HepG2 (cell line): Measurements from ENCODE around the gene CCDC28A. TPM values are rescaled to one million over a fixed set of nuclear protein-coding genes. Genes with fewer than 3 reads are reported as not detected.
A peak's percentile ranks its signal among the peaks of the same experiment; 100 is the strongest.

Source experiments
- BCL6 ChIP-seq: IDR thresholded peaks from 2 replicates; pipeline ENCODE4 v1.6.1; 2016; ENCODE audit warnings: missing genetic modification reagents, missing compliant biosample characterization
- CBFB ChIP-seq: sonication (generic); formaldehyde crosslinking; IDR thresholded peaks from 2 replicates; pipeline ENCODE4 v1.4.0; 2020; ENCODE audit warnings: missing genetic modification reagents
- CEBPB ChIP-seq: IDR thresholded peaks from 2 replicates; pipeline ENCODE4 v1.6.1; 2011; ENCODE audit warnings: low read depth, low read length, improper control_type of control experiment, borderline replicate concordance
- EEA1 ChIP-seq: sonication (generic); formaldehyde crosslinking; IDR thresholded peaks from 2 replicates; pipeline ENCODE4 v1.5.1; 2020; ENCODE audit warnings: mild to moderate bottlenecking, missing genetic modification reagents, borderline replicate concordance
- HNF4A ChIP-seq: sonication (generic); formaldehyde crosslinking; IDR thresholded peaks from 2 replicates; pipeline ENCODE4 v1.4.0; 2020; ENCODE audit warnings: missing genetic modification reagents
- ISX ChIP-seq: sonication (generic); formaldehyde crosslinking; conservative IDR thresholded peaks from 2 replicates; pipeline ENCODE4 v1.5.0; 2020; ENCODE audit warnings: missing genetic modification reagents
- NFRKB ChIP-seq: fragments of 450-650 bp; IDR thresholded peaks from 2 replicates; pipeline ENCODE4 v1.6.1; 2017
- PHF21A ChIP-seq: sonication (generic); formaldehyde crosslinking; IDR thresholded peaks from 2 replicates; pipeline ENCODE4 v1.5.0; 2020; ENCODE audit warnings: mild to moderate bottlenecking, missing genetic modification reagents
- PRMT3 ChIP-seq: sonication (generic); formaldehyde crosslinking; IDR thresholded peaks from 2 replicates; pipeline ENCODE4 v1.8.1; 2022; ENCODE audit warnings: low read depth, mild to moderate bottlenecking, moderate library complexity, missing genetic modification reagents, borderline replicate concordance
- SRSF1 ChIP-seq: fragments of 200-400 bp; formaldehyde crosslinking; optimal IDR thresholded peaks from 2 replicates; pipeline ENCODE3; 2017; ENCODE audit warnings: mild to moderate bottlenecking, low read depth, low read length, moderate library complexity
- SRY ChIP-seq: sonication (generic); formaldehyde crosslinking; IDR thresholded peaks from 2 replicates; pipeline ENCODE4 v1.8.0; 2022; ENCODE audit warnings: mild to moderate bottlenecking, missing genetic modification reagents
- TBX2 ChIP-seq: sonication (generic); formaldehyde crosslinking; IDR thresholded peaks from 2 replicates; pipeline ENCODE4 v1.5.0; 2020; ENCODE audit warnings: missing genetic modification reagents, mild to moderate bottlenecking, borderline replicate concordance
- TEAD3 ChIP-seq: optimal IDR thresholded peaks from 2 replicates; pipeline ENCODE3; 2016; ENCODE audit warnings: borderline replicate concordance
- ZMYM4 ChIP-seq: sonication (generic); formaldehyde crosslinking; IDR thresholded peaks from 2 replicates; pipeline ENCODE4 v1.8.1; 2023; ENCODE audit warnings: mild to moderate bottlenecking, missing genetic modification reagents
- ZNF33A ChIP-seq: sonication (generic); formaldehyde crosslinking; IDR thresholded peaks from 2 replicates; pipeline ENCODE4 v1.5.1; 2020; ENCODE audit warnings: missing genetic modification reagents, mild to moderate bottlenecking, moderate library complexity, borderline replicate concordance
- ZNF572 ChIP-seq: sonication (generic); formaldehyde crosslinking; IDR thresholded peaks from 2 replicates; pipeline ENCODE4 v1.5.1; 2020; ENCODE audit warnings: mild to moderate bottlenecking, missing genetic modification reagents
- ZNF660 ChIP-seq: sonication (generic); formaldehyde crosslinking; IDR thresholded peaks from 2 replicates; pipeline ENCODE4 v1.5.1; 2020; ENCODE audit warnings: mild to moderate bottlenecking, low read depth, missing genetic modification reagents, borderline replicate concordance
- ZNF672 ChIP-seq: sonication (generic); formaldehyde crosslinking; IDR thresholded peaks from 2 replicates; pipeline ENCODE4 v1.8.1; 2022; ENCODE audit warnings: missing genetic modification reagents
- polyA plus RNA-seq, 8 experiments: library from polyadenylated mRNA; depleted of rRNA in 3 of 8; stranded (reverse) in 7 of 8; unstranded in 1 of 8; fragments of >200 nt; fragmentation: Illumina TruSeq in 4 of 8; extraction: Trizol in 4 of 8; gene quantifications; 2 replicates each; pipeline versions ENCODE4 v1.2.1 to v1.2.3, GENCODE V29; 2011 to 2016; ENCODE audit warnings: low read depth in 4 of 8, missing spikeins in 1 of 8, mixed read lengths in 1 of 8; ENCODE audit not compliant: insufficient read depth in 1 of 8
- total RNA-seq, 5 experiments: library from RNA; depleted of rRNA; stranded (reverse); fragments of >200 nt; fragmentation: Illumina TruSeq; extraction: Trizol; gene quantifications; 2 replicates each; pipeline ENCODE4 v1.2.3, GENCODE V29; 2016; ENCODE audit warnings: low read depth in 1 of 5
- TF ChIP-seq, protein P1 (sequence below): sonication (generic); formaldehyde crosslinking; IDR thresholded peaks from 2 replicates; pipeline ENCODE4 v1.8.0; 2022; ENCODE audit warnings: missing genetic modification reagents, mild to moderate bottlenecking, inconsistent platforms, borderline replicate concordance
- TF ChIP-seq, protein P2 (sequence below): sonication (generic); formaldehyde crosslinking; IDR thresholded peaks from 2 replicates; pipeline ENCODE4 v1.8.1; 2022; ENCODE audit warnings: low read depth, mild to moderate bottlenecking, missing genetic modification reagents
- TF ChIP-seq, protein P3 (sequence below): sonication (generic); formaldehyde crosslinking; IDR thresholded peaks from 2 replicates; pipeline ENCODE4 v1.8.1; 2023; ENCODE audit warnings: missing genetic modification reagents, mild to moderate bottlenecking, borderline replicate concordance
- TF ChIP-seq, protein P4 (sequence below): sonication (generic); formaldehyde crosslinking; IDR thresholded peaks from 2 replicates; pipeline ENCODE4 v1.5.1; 2020; ENCODE audit warnings: missing genetic modification reagents, mild to moderate bottlenecking, borderline replicate concordance
- TF ChIP-seq, protein P5 (sequence below): sonication (generic); formaldehyde crosslinking; IDR thresholded peaks from 2 replicates; pipeline ENCODE4 v1.5.0; 2020; ENCODE audit warnings: mild to moderate bottlenecking, missing genetic modification reagents

CCDC28A gene
- total and polyA plus RNA-seq, 2 of the 13 experiments (the other 11 are each of a cell fraction or from before 2014, with no cell fraction given): 15.8 TPM

DNA sequence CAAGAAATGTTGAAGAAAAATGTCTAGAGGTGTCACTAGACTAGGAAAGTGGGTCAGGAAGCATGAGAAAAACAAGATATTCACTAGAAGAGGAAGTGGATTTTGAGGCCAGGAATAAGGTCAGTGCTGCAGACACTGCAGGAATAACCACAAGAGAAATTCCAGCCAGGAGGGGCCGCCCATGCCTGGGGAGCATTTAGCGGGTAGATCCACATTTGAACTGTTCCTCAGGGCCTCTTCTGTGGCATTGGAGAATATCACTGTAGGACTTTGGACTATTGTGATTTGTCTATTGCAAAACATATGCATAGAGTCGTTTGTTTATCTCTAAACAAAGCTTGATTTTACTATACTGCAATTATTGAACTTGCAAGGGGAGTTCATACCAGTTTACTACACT, 49.6 kb upstream of the CCDC28A start (continued):
- TF ChIP-seq, protein P1, sequence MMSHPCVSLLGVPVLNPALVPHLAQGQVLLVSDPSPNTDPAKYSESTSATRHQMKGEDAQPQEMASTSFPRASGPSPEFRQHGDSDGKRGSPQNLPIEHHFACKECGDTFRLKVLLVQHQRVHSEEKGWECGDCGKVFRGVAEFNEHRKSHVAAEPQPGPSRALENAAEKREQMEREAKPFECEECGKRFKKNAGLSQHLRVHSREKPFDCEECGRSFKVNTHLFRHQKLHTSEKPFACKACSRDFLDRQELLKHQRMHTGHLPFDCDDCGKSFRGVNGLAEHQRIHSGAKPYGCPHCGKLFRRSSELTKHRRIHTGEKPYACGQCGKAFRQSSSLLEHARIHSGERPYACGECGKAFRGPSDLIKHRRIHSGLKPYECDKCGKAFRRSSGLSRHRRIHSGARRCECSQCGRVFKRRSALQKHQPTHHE (CRISPR knock-in tag): no peak
- TF ChIP-seq ZMYM4 (CRISPR knock-in tag): no peak
- no peak for TF ChIP-seq ZNF33A (CRISPR knock-in tag)
- no peak for TF ChIP-seq ISX (CRISPR knock-in tag)
- TF ChIP-seq, protein P2, sequence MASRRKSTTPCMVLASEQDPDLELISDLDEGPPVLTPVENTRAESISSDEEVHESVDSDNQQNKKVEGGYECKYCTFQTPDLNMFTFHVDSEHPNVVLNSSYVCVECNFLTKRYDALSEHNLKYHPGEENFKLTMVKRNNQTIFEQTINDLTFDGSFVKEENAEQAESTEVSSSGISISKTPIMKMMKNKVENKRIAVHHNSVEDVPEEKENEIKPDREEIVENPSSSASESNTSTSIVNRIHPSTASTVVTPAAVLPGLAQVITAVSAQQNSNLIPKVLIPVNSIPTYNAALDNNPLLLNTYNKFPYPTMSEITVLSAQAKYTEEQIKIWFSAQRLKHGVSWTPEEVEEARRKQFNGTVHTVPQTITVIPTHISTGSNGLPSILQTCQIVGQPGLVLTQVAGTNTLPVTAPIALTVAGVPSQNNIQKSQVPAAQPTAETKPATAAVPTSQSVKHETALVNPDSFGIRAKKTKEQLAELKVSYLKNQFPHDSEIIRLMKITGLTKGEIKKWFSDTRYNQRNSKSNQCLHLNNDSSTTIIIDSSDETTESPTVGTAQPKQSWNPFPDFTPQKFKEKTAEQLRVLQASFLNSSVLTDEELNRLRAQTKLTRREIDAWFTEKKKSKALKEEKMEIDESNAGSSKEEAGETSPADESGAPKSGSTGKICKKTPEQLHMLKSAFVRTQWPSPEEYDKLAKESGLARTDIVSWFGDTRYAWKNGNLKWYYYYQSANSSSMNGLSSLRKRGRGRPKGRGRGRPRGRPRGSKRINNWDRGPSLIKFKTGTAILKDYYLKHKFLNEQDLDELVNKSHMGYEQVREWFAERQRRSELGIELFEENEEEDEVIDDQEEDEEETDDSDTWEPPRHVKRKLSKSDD (CRISPR knock-in tag): no peak
- TF ChIP-seq, protein P3, sequence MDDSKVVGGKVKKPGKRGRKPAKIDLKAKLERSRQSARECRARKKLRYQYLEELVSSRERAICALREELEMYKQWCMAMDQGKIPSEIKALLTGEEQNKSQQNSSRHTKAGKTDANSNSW (CRISPR knock-in tag): no peak
- no peak for TF ChIP-seq ZNF572 (CRISPR knock-in tag)
- 0 out of 2 replicates have a peak, but pooled peaks have one; percentile 32 for TF ChIP-seq CBFB (CRISPR knock-in tag)
- TF ChIP-seq NFRKB: no peak
- TF ChIP-seq TBX2: no peak
- TF ChIP-seq ZNF672 (CRISPR knock-in tag): no peak
- no peak for TF ChIP-seq SRSF1
- TF ChIP-seq SRY (CRISPR knock-in tag): no peak
- TF ChIP-seq EEA1 (CRISPR knock-in tag): no peak
- peak; percentile 6; the same call in 1 of the 2 replicates for TF ChIP-seq BCL6 (CRISPR knock-in tag)
- TF ChIP-seq, protein P4, sequence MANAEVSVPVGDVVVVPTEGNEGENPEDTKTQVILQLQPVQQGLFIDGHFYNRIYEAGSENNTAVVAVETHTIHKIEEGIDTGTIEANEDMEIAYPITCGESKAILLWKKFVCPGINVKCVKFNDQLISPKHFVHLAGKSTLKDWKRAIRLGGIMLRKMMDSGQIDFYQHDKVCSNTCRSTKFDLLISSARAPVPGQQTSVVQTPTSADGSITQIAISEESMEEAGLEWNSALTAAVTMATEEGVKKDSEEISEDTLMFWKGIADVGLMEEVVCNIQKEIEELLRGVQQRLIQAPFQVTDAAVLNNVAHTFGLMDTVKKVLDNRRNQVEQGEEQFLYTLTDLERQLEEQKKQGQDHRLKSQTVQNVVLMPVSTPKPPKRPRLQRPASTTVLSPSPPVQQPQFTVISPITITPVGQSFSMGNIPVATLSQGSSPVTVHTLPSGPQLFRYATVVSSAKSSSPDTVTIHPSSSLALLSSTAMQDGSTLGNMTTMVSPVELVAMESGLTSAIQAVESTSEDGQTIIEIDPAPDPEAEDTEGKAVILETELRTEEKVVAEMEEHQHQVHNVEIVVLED (CRISPR knock-in tag): no peak
- TF ChIP-seq CEBPB: peak; percentile 62; the same call in 1 of the 2 replicates
- TF ChIP-seq TEAD3: peak; percentile 99
- TF ChIP-seq PRMT3: no peak
- no peak for TF ChIP-seq PHF21A (CRISPR knock-in tag)
- TF ChIP-seq, protein P5, sequence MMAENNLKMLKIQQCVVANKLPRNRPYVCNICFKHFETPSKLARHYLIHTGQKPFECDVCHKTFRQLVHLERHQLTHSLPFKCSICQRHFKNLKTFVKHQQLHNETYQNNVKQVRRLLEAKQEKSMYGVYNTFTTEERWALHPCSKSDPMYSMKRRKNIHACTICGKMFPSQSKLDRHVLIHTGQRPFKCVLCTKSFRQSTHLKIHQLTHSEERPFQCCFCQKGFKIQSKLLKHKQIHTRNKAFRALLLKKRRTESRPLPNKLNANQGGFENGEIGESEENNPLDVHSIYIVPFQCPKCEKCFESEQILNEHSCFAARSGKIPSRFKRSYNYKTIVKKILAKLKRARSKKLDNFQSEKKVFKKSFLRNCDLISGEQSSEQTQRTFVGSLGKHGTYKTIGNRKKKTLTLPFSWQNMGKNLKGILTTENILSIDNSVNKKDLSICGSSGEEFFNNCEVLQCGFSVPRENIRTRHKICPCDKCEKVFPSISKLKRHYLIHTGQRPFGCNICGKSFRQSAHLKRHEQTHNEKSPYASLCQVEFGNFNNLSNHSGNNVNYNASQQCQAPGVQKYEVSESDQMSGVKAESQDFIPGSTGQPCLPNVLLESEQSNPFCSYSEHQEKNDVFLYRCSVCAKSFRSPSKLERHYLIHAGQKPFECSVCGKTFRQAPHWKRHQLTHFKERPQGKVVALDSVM (CRISPR knock-in tag): no peak
- TF ChIP-seq HNF4A (CRISPR knock-in tag): peak; percentile 62
- TF ChIP-seq ZNF660: no peak
